ENCODE measurements around the gene PPP2R5A. TPM values are rescaled to one million over a fixed set of nuclear protein-coding genes. Genes with fewer than 3 reads are reported as not detected.
A peak's percentile ranks its signal among the peaks of the same experiment; 100 is the strongest.

Gene PPP2R5A
- total and polyA plus RNA-seq, 2 of the 13 experiments (the other 11 are each of a cell fraction or from before 2014, with no cell fraction given), result 22.0 to 31.4 TPM

DNA sequence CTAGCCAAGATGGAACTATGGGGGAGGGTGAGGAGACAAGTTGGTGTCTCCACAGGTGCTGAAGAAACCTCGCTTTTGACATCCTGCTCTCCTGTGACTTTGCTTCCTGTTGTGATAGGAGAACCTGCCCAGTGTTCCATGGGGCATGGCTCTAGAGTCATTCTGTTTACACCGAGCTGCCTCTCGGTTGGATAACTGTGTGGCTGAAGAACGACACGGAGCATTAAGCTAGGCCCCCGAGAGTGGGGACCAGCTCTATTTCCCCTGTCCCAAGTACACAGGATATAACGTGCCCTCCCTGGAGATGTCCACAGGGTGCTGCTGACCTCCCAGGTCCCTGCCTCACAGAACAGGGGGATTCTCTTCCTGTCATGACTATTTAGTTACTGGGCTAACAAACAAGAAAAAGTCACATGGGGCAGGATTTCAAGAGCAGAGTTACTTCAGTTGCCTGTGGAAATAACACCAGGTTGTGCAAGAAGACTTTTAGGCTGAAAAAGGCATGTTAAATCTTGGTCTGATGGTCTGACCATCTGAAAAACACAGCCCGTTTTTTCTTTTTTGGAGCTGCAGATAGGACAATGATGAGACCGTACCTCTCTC, 29.4 kb upstream of the PPP2R5A start (continued):
- TF ChIP-seq, protein P1, sequence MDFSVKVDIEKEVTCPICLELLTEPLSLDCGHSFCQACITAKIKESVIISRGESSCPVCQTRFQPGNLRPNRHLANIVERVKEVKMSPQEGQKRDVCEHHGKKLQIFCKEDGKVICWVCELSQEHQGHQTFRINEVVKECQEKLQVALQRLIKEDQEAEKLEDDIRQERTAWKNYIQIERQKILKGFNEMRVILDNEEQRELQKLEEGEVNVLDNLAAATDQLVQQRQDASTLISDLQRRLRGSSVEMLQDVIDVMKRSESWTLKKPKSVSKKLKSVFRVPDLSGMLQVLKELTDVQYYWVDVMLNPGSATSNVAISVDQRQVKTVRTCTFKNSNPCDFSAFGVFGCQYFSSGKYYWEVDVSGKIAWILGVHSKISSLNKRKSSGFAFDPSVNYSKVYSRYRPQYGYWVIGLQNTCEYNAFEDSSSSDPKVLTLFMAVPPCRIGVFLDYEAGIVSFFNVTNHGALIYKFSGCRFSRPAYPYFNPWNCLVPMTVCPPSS (IDR thresholded peaks at IDR 0.05), result no peak
- no peak for TF ChIP-seq ZNF773 (CRISPR knock-in tag; IDR thresholded peaks at IDR 0.05; ENCODE audit: borderline replicate concordance)
- TF ChIP-seq, protein P2, sequence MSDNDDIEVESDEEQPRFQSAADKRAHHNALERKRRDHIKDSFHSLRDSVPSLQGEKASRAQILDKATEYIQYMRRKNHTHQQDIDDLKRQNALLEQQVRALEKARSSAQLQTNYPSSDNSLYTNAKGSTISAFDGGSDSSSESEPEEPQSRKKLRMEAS (IDR thresholded peaks at IDR 0.05), result 0 out of 2 replicates have a peak, but pooled peaks have one; percentile 44
- no peak for TF ChIP-seq ZNF577 (CRISPR knock-in tag; IDR thresholded peaks at IDR 0.05; ENCODE audit: borderline replicate concordance, low read depth)
- TF ChIP-seq, protein P3, sequence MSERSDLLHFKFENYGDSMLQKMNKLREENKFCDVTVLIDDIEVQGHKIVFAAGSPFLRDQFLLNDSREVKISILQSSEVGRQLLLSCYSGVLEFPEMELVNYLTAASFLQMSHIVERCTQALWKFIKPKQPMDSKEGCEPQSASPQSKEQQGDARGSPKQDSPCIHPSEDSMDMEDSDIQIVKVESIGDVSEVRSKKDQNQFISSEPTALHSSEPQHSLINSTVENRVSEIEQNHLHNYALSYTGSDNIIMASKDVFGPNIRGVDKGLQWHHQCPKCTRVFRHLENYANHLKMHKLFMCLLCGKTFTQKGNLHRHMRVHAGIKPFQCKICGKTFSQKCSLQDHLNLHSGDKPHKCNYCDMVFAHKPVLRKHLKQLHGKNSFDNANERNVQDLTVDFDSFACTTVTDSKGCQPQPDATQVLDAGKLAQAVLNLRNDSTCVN (CRISPR knock-in tag; IDR thresholded peaks at IDR 0.05; ENCODE audit: borderline replicate concordance), result peak; percentile 99
- no peak for TF ChIP-seq ZNF530 (CRISPR knock-in tag; IDR thresholded peaks at IDR 0.05; ENCODE audit: low read depth)
- TF ChIP-seq, protein P4, sequence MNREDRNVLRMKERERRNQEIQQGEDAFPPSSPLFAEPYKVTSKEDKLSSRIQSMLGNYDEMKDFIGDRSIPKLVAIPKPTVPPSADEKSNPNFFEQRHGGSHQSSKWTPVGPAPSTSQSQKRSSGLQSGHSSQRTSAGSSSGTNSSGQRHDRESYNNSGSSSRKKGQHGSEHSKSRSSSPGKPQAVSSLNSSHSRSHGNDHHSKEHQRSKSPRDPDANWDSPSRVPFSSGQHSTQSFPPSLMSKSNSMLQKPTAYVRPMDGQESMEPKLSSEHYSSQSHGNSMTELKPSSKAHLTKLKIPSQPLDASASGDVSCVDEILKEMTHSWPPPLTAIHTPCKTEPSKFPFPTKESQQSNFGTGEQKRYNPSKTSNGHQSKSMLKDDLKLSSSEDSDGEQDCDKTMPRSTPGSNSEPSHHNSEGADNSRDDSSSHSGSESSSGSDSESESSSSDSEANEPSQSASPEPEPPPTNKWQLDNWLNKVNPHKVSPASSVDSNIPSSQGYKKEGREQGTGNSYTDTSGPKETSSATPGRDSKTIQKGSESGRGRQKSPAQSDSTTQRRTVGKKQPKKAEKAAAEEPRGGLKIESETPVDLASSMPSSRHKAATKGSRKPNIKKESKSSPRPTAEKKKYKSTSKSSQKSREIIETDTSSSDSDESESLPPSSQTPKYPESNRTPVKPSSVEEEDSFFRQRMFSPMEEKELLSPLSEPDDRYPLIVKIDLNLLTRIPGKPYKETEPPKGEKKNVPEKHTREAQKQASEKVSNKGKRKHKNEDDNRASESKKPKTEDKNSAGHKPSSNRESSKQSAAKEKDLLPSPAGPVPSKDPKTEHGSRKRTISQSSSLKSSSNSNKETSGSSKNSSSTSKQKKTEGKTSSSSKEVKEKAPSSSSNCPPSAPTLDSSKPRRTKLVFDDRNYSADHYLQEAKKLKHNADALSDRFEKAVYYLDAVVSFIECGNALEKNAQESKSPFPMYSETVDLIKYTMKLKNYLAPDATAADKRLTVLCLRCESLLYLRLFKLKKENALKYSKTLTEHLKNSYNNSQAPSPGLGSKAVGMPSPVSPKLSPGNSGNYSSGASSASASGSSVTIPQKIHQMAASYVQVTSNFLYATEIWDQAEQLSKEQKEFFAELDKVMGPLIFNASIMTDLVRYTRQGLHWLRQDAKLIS (CRISPR knock-in tag; IDR thresholded peaks at IDR 0.05), result no peak
- TF ChIP-seq, protein P5, sequence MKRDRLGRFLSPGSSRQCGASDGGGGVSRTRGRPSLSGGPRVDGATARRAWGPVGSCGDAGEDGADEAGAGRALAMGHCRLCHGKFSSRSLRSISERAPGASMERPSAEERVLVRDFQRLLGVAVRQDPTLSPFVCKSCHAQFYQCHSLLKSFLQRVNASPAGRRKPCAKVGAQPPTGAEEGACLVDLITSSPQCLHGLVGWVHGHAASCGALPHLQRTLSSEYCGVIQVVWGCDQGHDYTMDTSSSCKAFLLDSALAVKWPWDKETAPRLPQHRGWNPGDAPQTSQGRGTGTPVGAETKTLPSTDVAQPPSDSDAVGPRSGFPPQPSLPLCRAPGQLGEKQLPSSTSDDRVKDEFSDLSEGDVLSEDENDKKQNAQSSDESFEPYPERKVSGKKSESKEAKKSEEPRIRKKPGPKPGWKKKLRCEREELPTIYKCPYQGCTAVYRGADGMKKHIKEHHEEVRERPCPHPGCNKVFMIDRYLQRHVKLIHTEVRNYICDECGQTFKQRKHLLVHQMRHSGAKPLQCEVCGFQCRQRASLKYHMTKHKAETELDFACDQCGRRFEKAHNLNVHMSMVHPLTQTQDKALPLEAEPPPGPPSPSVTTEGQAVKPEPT (CRISPR knock-in tag; IDR thresholded peaks at IDR 0.05; ENCODE audit: low read depth), result no peak
- TF ChIP-seq, protein P6, sequence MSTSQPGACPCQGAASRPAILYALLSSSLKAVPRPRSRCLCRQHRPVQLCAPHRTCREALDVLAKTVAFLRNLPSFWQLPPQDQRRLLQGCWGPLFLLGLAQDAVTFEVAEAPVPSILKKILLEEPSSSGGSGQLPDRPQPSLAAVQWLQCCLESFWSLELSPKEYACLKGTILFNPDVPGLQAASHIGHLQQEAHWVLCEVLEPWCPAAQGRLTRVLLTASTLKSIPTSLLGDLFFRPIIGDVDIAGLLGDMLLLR (CRISPR knock-in tag; IDR thresholded peaks at IDR 0.05), result no peak
- peak; percentile 70 for TF ChIP-seq ELF1 (CRISPR knock-in tag; IDR thresholded peaks at IDR 0.05)
- no peak; the same call in 1 of the 2 replicates for TF ChIP-seq ATF1 (CRISPR knock-in tag; IDR thresholded peaks at IDR 0.05)
- no peak for TF ChIP-seq JARID2 (CRISPR knock-in tag; IDR thresholded peaks at IDR 0.05; ENCODE audit: insufficient replicate concordance)
- TF ChIP-seq FOXC1 (CRISPR knock-in tag; IDR thresholded peaks at IDR 0.05; ENCODE audit: borderline replicate concordance), result no peak
- TF ChIP-seq MAF1 (CRISPR knock-in tag; IDR thresholded peaks at IDR 0.05; ENCODE audit: borderline replicate concordance), result no peak
- TF ChIP-seq, protein P7, sequence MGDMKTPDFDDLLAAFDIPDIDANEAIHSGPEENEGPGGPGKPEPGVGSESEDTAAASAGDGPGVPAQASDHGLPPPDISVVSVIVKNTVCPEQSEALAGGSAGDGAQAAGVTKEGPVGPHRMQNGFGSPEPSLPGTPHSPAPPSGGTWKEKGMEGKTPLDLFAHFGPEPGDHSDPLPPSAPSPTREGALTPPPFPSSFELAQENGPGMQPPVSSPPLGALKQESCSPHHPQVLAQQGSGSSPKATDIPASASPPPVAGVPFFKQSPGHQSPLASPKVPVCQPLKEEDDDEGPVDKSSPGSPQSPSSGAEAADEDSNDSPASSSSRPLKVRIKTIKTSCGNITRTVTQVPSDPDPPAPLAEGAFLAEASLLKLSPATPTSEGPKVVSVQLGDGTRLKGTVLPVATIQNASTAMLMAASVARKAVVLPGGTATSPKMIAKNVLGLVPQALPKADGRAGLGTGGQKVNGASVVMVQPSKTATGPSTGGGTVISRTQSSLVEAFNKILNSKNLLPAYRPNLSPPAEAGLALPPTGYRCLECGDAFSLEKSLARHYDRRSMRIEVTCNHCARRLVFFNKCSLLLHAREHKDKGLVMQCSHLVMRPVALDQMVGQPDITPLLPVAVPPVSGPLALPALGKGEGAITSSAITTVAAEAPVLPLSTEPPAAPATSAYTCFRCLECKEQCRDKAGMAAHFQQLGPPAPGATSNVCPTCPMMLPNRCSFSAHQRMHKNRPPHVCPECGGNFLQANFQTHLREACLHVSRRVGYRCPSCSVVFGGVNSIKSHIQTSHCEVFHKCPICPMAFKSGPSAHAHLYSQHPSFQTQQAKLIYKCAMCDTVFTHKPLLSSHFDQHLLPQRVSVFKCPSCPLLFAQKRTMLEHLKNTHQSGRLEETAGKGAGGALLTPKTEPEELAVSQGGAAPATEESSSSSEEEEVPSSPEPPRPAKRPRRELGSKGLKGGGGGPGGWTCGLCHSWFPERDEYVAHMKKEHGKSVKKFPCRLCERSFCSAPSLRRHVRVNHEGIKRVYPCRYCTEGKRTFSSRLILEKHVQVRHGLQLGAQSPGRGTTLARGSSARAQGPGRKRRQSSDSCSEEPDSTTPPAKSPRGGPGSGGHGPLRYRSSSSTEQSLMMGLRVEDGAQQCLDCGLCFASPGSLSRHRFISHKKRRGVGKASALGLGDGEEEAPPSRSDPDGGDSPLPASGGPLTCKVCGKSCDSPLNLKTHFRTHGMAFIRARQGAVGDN (CRISPR knock-in tag; IDR thresholded peaks at IDR 0.05), result no peak; the same call in 1 of the 2 replicates

Data from HepG2 (cell line).